ACHN (cell line): ENCODE results near the gene TMSB4X.
"Not testable (repeated sequence)": the region's sequence is repeated elsewhere in the genome, so short reads cannot be mapped to it uniquely, and the experiment has no call there.

Experiments
- DNase-seq: peaks from one replicate; pipeline ENCODE4 v3.0.0-alpha.2; 2015
- in situ Hi-C: cut with HindIII; loops from 2 replicates; pipeline ENCODE4 v1.10.0; 2017; ENCODE audit warnings: low sequenced_read_pairs, low pct_ligation_motif_present, low pct_unique_long_range_greater_than_20kb

The TMSB4X gene

DNA sequence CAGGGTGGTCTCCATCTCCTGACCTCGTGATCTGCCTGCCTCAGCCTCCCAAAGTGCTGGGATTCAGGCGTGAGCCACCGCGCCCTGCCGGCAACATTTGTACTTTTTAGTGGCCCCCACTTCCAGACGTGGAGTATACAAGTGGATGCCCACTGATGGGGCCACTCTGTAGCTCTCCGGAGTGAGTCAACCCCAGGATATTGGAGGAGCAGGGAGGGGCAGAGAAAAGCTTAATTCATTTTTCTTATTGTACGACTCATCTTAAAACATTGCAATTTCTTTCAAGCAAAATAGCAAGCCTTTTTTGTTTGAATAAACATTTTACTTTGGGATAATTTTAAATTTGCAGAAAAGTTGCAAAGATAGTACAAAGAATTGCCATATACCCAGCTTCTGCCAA, 34.9 kb downstream of the TMSB4X start:
- in situ Hi-C loops, result no loop called here
- no peak for DNase-seq

DNA sequence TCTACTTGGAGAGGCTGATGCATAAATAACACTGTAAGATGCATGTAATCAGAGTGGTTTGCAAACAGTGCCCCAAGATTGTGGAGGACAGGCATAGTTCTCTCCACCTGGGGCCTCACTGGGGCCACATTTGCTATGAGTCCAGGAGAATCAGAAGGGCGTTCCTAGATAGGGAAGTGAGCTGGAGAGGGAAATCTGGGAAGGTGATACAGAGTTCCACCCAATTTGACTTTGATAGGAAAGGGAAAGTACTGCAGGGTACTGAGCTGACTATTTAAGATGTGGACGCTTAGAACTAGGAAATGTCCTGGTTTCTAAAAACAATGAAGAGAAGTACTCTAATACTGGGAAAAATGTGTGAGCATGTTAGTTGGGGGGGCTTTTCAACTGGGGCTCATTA, 35.6 kb downstream of the TMSB4X start:
- in situ Hi-C loops, result no loop called here
- DNase-seq, result no peak

GRCh38 chrX:13013363-13014110, 38.6 kb downstream of the TMSB4X start:
- DNase-seq, result no peak
- in situ Hi-C loops, result no loop called here

- in situ Hi-C loops, result no loop called here
These were observed 39.5 kb downstream of the TMSB4X start for GRCh38 chrX:13014111-13015096.

DNA sequence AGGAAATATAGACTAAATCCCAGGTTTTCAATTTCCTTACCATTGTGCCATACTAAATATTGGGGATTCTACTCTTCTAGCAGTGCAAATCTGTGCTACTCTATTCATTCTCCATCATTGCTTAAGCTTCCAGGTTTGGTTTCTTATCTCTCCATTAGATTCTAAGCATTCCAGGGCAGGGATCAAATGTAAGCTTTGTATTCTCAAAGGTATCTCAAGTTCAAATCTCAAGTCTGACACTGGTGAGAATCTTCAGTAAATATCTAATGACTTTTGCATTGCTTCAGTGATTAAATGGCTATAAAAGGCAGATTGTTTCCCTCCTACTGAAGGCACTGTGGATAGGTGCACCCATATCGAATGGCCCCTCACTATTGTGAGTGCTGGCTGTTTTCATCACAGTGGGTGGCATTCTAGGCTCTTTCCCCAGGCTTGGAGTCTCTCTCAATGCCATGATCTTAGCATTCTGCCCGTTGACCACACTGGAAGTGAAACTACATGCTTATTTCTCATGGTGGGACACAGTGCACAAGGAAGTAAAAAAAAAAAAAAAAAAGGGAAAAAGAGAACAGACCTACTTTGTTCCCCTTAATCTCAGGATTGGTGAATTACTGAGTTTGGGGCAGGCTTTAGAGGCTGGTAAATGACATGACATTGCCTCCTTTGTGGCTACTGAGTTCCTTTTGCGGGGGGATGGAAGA, 40.8 kb downstream of the TMSB4X start:
- in situ Hi-C loops, result no loop called here
- DNase-seq, result no peak

More at GRCh38 chrX:13014111-13015096, 39.5 kb downstream of the TMSB4X start:
- DNase-seq, result no peak

DNA sequence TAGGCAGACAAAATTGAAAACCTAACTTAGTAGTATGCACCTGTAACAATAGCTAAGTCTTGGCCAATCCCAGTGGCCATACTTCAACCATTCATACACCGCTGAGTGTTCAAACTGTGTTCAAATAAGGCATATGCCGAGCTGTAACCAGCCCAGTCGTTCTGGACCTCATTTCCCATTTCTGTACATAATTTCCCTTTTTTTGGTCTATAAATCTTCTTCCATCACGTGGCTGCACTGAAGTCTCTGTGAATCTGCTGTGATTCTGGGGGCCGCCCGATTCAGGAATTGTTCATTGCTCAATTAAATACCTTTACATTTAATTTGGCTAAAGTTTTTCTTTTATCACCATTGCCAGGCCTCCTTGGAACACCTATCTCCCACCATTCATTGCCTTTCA, 41.8 kb downstream of the TMSB4X start:
- DNase-seq, in situ Hi-C loops: not testable (repeated sequence)

- in situ Hi-C loops, result no loop called here
- DNase-seq, result no peak
These were observed 48.0 kb downstream of the TMSB4X start for GRCh38 chrX:13022926-13023325.

DNA sequence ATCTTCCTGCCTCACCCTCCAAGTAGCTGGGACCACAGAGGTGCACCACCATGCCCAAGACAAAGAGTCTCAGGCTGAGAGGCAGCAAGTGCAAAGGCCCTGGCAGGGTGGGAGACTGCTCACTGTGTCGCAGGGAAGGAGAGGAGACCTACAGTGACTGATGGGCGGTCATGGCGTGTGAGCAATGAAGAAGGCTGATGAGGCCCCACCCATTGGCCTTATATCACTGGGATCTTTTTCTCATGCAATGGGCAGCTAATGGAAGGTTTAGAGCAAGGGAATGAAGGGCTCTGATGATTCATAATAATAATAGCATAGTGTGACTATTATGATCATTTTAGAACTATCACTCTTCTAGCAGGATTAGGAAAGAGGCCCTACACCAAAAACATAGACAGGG, 48.7 kb downstream of the TMSB4X start:
- no peak for DNase-seq
- in situ Hi-C loops, result no loop called here

DNA sequence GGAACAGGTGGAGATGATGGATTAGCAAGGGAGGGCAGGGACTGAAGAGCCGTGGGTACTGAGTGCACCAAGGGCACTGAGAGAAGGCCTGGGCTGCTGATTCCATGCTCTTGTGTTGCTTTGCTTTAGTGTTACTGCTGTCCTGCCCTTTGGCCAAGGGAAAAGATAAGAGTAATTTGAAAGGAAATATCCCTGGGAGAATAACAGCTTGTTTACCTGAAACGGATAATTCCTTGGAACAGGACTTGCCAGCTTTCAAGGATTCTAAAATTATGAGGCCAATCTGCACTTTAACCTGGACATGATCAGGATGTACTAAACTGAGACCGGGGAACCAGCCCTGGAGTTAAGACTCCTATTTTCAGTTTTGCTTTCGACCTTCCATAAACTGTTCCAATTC, 49.1 kb downstream of the TMSB4X start:
- in situ Hi-C loops, result no loop called here
- no peak for DNase-seq

DNA sequence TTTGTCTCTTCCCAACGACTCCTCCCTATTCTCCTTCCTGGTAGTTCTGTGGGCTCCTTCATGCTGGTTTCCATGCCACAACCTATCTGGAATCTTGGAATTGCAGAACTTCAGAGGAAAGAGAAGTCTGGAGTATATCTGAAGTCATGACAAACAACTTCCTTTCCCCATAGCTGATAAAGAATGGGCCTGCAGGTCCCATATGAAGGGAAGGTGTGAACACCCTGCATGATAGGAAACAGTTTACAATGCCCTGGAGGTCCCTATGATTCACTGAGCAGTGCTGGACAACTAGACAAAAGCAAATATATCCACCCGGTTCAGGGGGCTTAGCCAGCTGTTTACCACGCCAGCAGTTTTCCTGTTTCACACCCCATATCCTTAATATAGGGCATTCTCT, 50.1 kb downstream of the TMSB4X start:
- DNase-seq, result no peak
- in situ Hi-C loops, result no loop called here
